GM21576 (cell line): ENCODE results near the gene IFT122.

Experiments used
- ATAC-seq: cut with Tn5 transposase; IDR thresholded peaks from one replicate; pipeline ENCODE4 v1.9.1; 2021; ENCODE audit warnings: mild to moderate bottlenecking, moderate library complexity; ENCODE audit not compliant: unreplicated experiment

The IFT122 gene

GRCh38 chr3:129567939-129568338 lies 127.9 kb downstream of the IFT122 start:
- no peak for ATAC-seq

GRCh38 chr3:129569856-129570255 lies 129.8 kb downstream of the IFT122 start:
- ATAC-seq, result no peak
